ENCODE results near the gene KCNN4.

Gene KCNN4

GRCh38 chr19:43754253-43754502, 26.6 kb downstream of the KCNN4 start:
- Histone ChIP-seq H3K4me1 (ENCODE audit: control insufficient read depth, insufficient read depth, low read length) (peaks cover 27% of the 10 kb centered on the region), H3K36me3 (ENCODE audit: control insufficient read depth in 2 of 2, insufficient read depth in 1 of 2, low read length in 2 of 2) (peaks cover 32 to 42% of the 10 kb centered on the region in 2 experiments), H3K4me3 (ENCODE audit: low read depth, low read length) (peak overlapping the region; percentile 60), H3K27ac (ENCODE audit: extremely low read depth, low read depth, low read length) (peak overlapping the region; percentile 100), H3K9me3 (ENCODE audit: control insufficient read depth, insufficient read depth, low read depth, low read length) (no peaks in the 10 kb centered on the region)
- ChIA-PET POLR2A (interaction anchor here (0.6 to 4.4 kb wide), 23 partner anchors 8 to 820 kb away, joined by 3 to 63 read pairs (median 5); partner anchors contain the start of genes IRGQ, PLAUR, XRCC1 and ZNF45), CTCF (interaction anchor here (0.6 to 9.0 kb wide), 8 partner anchors 9 to 828 kb away, joined by 3 to 151 read pairs (median 6); no protein-coding TSS in a partner anchor)
- TF ChIP-seq GFI1B (tag by site-specific recombination; IDR thresholded peaks at IDR 0.05) (no peak), IKZF3 (tag by site-specific recombination; IDR thresholded peaks at IDR 0.05) (no peak), ZNF580 (tag by site-specific recombination; IDR thresholded peaks at IDR 0.05) (no peak), ZNF174 (tag by site-specific recombination; IDR thresholded peaks at IDR 0.05) (no peak), ZNF394 (tag by site-specific recombination; IDR thresholded peaks at IDR 0.05; ENCODE audit: borderline replicate concordance) (0 out of 2 replicates have a peak, but pooled peaks have one; percentile 8), SCRT2 (tag by site-specific recombination; IDR thresholded peaks at IDR 0.05) (no peak), ZNF433 (tag by site-specific recombination; IDR thresholded peaks at IDR 0.05; ENCODE audit: low read depth) (no peak), ZBTB11 (tag by site-specific recombination; conservative IDR thresholded peaks at IDR 0.05; ENCODE audit: low read depth) (peak; percentile 52; the same call in 1 of the 2 replicates), GLIS2 (tag by site-specific recombination; IDR thresholded peaks at IDR 0.05) (0 out of 2 replicates have a peak, but pooled peaks have one; percentile 86), ZNF423 (tag by site-specific recombination; IDR thresholded peaks at IDR 0.05) (0 out of 2 replicates have a peak, but pooled peaks have one; percentile 14), ZBTB10 (tag by site-specific recombination; IDR thresholded peaks at IDR 0.05) (0 out of 2 replicates have a peak, but pooled peaks have one; percentile 85), ZBTB8A (tag by site-specific recombination; IDR thresholded peaks at IDR 0.05) (0 out of 2 replicates have a peak, but pooled peaks have one; percentile 3), ZSCAN5A (tag by site-specific recombination; IDR thresholded peaks at IDR 0.05) (no peak), ZIC2 (tag by site-specific recombination; IDR thresholded peaks at IDR 0.05) (peak; percentile 46), PRDM6 (tag by site-specific recombination; IDR thresholded peaks at IDR 0.05) (no peak), ZNF791 (tag by site-specific recombination; IDR thresholded peaks at IDR 0.05) (no peak), SCRT1 (tag by site-specific recombination; IDR thresholded peaks at IDR 0.05; ENCODE audit: borderline replicate concordance) (no peak), ZNF311 (tag by site-specific recombination; IDR thresholded peaks at IDR 0.05; ENCODE audit: borderline replicate concordance) (no peak)
- TF ChIP-seq, protein P1, sequence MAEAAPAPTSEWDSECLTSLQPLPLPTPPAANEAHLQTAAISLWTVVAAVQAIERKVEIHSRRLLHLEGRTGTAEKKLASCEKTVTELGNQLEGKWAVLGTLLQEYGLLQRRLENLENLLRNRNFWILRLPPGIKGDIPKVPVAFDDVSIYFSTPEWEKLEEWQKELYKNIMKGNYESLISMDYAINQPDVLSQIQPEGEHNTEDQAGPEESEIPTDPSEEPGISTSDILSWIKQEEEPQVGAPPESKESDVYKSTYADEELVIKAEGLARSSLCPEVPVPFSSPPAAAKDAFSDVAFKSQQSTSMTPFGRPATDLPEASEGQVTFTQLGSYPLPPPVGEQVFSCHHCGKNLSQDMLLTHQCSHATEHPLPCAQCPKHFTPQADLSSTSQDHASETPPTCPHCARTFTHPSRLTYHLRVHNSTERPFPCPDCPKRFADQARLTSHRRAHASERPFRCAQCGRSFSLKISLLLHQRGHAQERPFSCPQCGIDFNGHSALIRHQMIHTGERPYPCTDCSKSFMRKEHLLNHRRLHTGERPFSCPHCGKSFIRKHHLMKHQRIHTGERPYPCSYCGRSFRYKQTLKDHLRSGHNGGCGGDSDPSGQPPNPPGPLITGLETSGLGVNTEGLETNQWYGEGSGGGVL (tag by site-specific recombination; IDR thresholded peaks at IDR 0.05) = peak; percentile 71; the same call in 1 of the 2 replicates
